ENCODE data around the gene DUSP16.
A peak's percentile ranks its signal among the peaks of the same experiment; 100 is the strongest.

Gene DUSP16

DNA sequence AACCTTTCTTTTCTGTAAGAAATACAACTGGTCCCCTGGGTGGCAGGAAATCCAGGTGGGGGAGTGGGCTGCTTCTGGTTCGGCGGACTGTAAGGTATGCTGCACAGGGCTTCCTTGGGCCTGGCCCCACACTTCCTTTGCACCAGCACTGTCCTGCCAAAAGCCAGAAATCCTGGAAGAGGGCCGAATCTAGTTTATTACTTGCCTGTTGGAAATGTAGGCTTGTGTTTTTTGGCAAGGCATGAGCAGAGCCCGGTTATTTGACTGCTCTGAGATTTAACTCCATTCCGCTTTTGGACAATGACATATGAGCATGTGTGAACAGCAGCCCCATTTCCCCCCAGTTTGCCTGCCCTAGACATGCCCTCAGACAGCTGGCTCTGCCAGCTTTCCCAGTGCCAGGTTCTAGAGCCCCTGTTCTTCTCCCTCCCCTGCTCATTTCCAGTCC is 119.2 kb downstream of the DUSP16 start:
- H3K27ac ChIP-seq: peak overlapping the region; percentile 63
- no peak for DNase-seq (ENCODE audit: low spot score)
- ChIA-PET POLR2A (ENCODE audit: low non-redundant PET) (no interaction called here), CTCF (no interaction called here)
- no peak for TF ChIP-seq CTCF (conservative IDR thresholded peaks at IDR 0.05; ENCODE audit: low read depth)

DNA sequence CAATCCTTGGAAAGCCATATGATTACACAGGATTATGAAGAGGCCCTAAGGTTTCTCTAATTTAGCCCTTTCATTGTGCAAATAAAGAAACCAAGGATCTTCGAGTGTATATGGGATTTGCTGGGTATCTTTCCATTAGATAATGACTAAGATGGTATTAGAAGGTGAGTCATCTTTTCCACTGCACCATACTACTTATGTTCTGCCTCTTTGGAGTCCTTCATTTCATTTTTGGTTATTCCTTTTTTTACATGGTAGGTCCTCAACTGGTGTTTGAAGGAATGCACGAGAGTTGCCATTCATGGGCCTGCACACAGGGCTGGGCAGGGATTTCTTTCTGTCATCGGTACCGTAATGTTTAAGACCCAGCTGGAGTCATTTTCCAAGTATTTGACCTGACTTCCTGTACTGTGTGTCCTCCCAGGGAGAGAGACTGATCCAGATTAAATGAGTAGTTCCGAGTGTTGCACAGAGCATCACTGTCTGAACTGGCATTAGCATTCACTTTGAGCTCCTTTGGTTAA is 120.1 kb downstream of the DUSP16 start:
- POLR2A ChIA-PET (ENCODE audit: low non-redundant PET): no interaction called here
- no peak for TF ChIP-seq CTCF (conservative IDR thresholded peaks at IDR 0.05; ENCODE audit: low read depth)
- no peak overlapping the region for H3K27ac ChIP-seq
- CTCF ChIA-PET: interaction anchor here (1.0 kb wide), 1 partner anchor 14 kb away, joined by 3 read pairs; no protein-coding TSS in a partner anchor
- peak; percentile 35 for DNase-seq (ENCODE audit: low spot score)

- POLR2A ChIA-PET (ENCODE audit: low non-redundant PET): no interaction called here
- no peak for DNase-seq (ENCODE audit: low spot score)
- TF ChIP-seq CTCF (conservative IDR thresholded peaks at IDR 0.05; ENCODE audit: low read depth): no peak
- H3K27ac ChIP-seq: no peak overlapping the region
- CTCF ChIA-PET: interaction anchor here (0.6 to 1.0 kb wide), 2 partner anchors 14 to 15 kb away, joined by 3 to 8 read pairs; no protein-coding TSS in a partner anchor
These were observed 120.7 kb downstream of the DUSP16 start for GRCh38 chr12:12441843-12442461.

DNA sequence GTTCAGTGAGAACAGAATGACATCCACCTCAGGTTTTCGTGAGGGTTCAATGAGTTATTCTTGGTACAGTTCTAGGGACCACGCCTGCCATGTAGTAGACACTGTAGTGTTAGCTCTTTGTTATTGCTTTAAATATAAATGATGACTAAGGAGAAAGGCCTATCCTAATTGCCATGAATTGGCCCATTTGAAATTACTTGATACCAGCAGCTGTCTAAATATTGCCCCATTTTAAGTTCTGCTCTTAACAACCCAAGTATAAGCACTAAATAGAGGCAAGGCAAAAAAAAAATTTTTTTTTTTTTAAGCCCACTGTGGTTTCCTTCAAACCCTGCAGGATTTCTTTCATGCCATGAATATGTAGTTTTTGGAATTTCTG is 121.2 kb downstream of the DUSP16 start:
- CTCF ChIA-PET: interaction anchor here (0.6 to 1.0 kb wide), 2 partner anchors 14 to 15 kb away, joined by 3 to 8 read pairs; no protein-coding TSS in a partner anchor
- POLR2A ChIA-PET (ENCODE audit: low non-redundant PET): no interaction called here
- no peak for TF ChIP-seq CTCF (conservative IDR thresholded peaks at IDR 0.05; ENCODE audit: low read depth)
- no peak overlapping the region for H3K27ac ChIP-seq
- no peak for DNase-seq (ENCODE audit: low spot score)

DNA sequence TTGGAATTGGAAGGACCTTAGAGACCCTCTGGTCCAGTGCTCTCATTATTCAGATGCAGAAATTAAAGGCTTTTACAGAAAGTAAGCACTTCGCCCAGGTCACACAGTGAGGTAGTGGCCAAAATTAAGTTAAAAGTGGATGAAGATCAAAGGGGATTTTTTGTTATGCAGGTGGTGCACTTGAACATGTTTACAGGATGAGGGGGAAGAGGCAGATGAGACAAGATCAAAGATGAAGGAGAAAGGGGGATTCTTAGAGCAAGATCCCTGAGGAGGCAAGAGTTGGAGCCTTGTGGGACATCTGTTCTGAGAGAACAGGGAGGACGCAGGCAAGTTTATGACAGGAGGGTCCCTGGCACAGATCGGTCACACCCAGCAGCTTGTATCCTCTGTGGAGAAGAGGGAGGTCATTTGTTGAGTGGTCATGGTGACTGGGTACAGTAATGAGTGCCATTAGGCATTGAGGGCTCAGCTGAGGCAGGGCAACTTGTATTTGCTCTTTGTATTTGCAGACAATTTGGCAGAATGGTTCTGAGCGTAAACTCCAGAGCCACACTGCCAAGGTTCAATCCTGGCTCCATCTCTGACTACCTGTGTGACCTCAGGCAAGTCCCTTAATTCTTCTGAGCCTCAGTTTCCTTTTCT is 121.8 kb downstream of the DUSP16 start:
- ChIA-PET CTCF (interaction anchor here (0.6 kb wide), 1 partner anchor 63 kb away, joined by 4 read pairs; no protein-coding TSS in a partner anchor), POLR2A (ENCODE audit: low non-redundant PET) (no interaction called here)
- no peak overlapping the region for H3K27ac ChIP-seq
- TF ChIP-seq CTCF (conservative IDR thresholded peaks at IDR 0.05; ENCODE audit: low read depth): no peak
- no peak for DNase-seq (ENCODE audit: low spot score)

GRCh38 chr12:12439636-12440035 is 123.0 kb downstream of the DUSP16 start:
- ChIA-PET POLR2A (ENCODE audit: low non-redundant PET) (no interaction called here), CTCF (no interaction called here)
- DNase-seq (ENCODE audit: low spot score): peak; percentile 90
- H3K27ac ChIP-seq: peak overlapping the region; percentile 73
- no peak for TF ChIP-seq CTCF (conservative IDR thresholded peaks at IDR 0.05; ENCODE audit: low read depth)
